H1 (cell line): ENCODE measurements around the gene ZSWIM6. TPM values are rescaled to one million over a fixed set of nuclear protein-coding genes. Genes with fewer than 3 reads are reported as not detected.

Experiments used
- ASH2L ChIP-seq: fragments of 200-600, 300-600 bp; sonication (generic); IDR thresholded peaks from one replicate; pipeline ENCODE4 v1.7.1; 2017; ENCODE audit warnings: low read length
- BCL11A ChIP-seq, 2 experiments: IDR thresholded peaks; one replicate each; pipeline ENCODE4 v1.6.1; 2011; ENCODE audit warnings: low read depth in 2 of 2, low read length in 2 of 2, mild to moderate bottlenecking in 2 of 2
- CHD2 ChIP-seq: IDR thresholded peaks from 2 replicates; pipeline ENCODE4 v1.6.1; 2012; ENCODE audit warnings: low read length, improper control_type of control experiment
- EP300 ChIP-seq, 2 experiments: IDR thresholded peaks; 1 replicate in 1 of 2; 2 replicates in 1 of 2; pipeline ENCODE4 v1.6.1; 2011 to 2012; ENCODE audit warnings: low read depth in 2 of 2, low read length in 2 of 2, mild to moderate bottlenecking in 2 of 2, borderline replicate concordance in 1 of 2, inconsistent platforms in 1 of 2, moderate library complexity in 1 of 2
- EZH2 ChIP-seq: fragments of 200-600 bp; sonication (generic); IDR thresholded peaks from 2 replicates; pipeline ENCODE4 v1.7.1; 2012; ENCODE audit warnings: low read depth, mild to moderate bottlenecking, moderate library complexity, low read length, inconsistent platforms; ENCODE audit not compliant: severe bottlenecking
- NRF1 ChIP-seq: IDR thresholded peaks from 2 replicates; pipeline ENCODE4 v1.6.1; 2011; ENCODE audit warnings: mild to moderate bottlenecking, low read depth, low read length, improper control_type of control experiment
- POU5F1 ChIP-seq: IDR thresholded peaks from 2 replicates; pipeline ENCODE4 v1.6.1; 2011; ENCODE audit warnings: low read depth, mild to moderate bottlenecking, low read length, moderate library complexity
- SP2 ChIP-seq: IDR thresholded peaks from 2 replicates; pipeline ENCODE4 v1.6.1; 2012; ENCODE audit warnings: mild to moderate bottlenecking, low read length, inconsistent platforms
- polyA plus RNA-seq, 7 experiments: library from polyadenylated mRNA; depleted of rRNA in 3 of 7; stranded (reverse) in 5 of 7; unstranded in 2 of 7; fragments of >200 nt in 5 of 7; fragments of 200-250 nt in 2 of 7; gene quantifications; 1 replicate in 5 of 7; 2 replicates in 1 of 7; 4 replicates in 1 of 7; pipeline versions ENCODE4 v1.2.1 to v1.2.3, GENCODE V29; 2011 to 2013; ENCODE audit warnings: missing spikeins in 2 of 7, mixed read lengths in 2 of 7
- total RNA-seq: library from RNA; stranded (reverse); fragmentation: NEBNext Ultra II Directional; extraction: Animal tissue kit (Norgen Biotek cat#: 25700); gene quantifications from 2 replicates; pipeline ENCODE4 v1.2.1, GENCODE V29; 2021
- TF ChIP-seq, protein P1 (sequence below): fragments of 300-600 bp; sonication (generic); IDR thresholded peaks from 2 replicates; pipeline ENCODE4 v1.7.1; 2012; ENCODE audit warnings: low read length, moderate library complexity, mild to moderate bottlenecking, inconsistent platforms; ENCODE audit not compliant: insufficient replicate concordance

ZSWIM6 gene
- total and polyA plus RNA-seq, 2 of the 8 experiments (the other 6 are each of a cell fraction or from before 2014, with no cell fraction given): 7.9 to 12.4 TPM

DNA sequence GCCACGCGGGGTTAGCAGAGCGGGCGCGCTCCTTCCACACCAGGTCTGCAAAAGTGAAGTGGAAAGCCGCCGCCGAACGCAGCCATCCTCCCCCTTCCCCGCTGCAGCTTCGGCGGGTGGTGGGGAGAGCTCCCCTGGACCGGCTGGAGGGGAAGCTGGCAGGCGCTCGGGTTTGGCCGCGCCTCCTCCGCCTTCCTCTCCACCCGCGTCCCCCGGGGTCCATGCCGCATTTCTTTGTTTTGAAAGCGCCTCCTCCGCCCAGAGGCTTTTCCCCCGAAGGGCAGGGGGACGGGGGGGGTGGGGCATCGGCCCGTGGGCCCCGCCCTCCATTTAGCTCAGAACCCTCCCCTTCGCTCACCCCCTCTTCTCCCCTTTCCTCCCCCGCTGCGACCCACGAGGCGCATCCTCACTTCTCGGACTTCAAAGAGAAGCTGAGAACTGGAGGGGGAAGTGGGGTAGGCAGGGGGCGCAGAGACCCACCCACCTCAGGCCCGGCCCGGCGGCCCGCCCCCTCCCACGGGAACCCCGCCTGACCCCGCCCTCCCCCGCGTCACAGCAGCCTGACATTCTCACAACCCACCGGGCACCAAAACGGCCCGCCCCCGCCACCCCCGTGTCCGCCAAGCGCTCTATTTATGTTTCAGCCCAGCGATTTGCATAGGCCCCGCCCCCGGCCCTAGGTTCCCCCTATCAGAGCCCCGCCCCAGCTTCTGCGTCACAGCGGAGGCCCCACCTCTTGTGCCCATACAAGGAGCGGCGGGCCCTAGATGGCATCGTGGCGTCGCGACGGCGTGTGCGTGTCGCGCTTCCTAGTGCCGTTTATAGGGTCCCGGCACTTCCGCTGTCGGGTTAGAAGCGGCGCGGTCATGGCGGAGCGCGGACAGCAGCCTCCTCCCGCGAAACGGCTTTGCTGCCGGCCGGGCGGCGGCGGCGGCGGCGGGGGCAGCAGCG lies at the start of gene ZSWIM6 (continued):
- TF ChIP-seq EP300 (IDR thresholded peaks at IDR 0.05; ENCODE audit: borderline replicate concordance in 1 of 2, low read depth in 2 of 2, low read length in 2 of 2) (0 out of 3 replicates have a peak, but pooled peaks of 1 of the 2 experiments have one; percentile 12), SP2 (no peak), BCL11A (IDR thresholded peaks at IDR 0.05; ENCODE audit: low read depth in 2 of 2, low read length in 2 of 2) (no peak), NRF1 (no peak; the same call in 1 of the 2 replicates), POU5F1 (no peak), CHD2 (no peak; the same call in 1 of the 2 replicates), EZH2 (no peak), ASH2L (no peak)
- TF ChIP-seq, protein P1, sequence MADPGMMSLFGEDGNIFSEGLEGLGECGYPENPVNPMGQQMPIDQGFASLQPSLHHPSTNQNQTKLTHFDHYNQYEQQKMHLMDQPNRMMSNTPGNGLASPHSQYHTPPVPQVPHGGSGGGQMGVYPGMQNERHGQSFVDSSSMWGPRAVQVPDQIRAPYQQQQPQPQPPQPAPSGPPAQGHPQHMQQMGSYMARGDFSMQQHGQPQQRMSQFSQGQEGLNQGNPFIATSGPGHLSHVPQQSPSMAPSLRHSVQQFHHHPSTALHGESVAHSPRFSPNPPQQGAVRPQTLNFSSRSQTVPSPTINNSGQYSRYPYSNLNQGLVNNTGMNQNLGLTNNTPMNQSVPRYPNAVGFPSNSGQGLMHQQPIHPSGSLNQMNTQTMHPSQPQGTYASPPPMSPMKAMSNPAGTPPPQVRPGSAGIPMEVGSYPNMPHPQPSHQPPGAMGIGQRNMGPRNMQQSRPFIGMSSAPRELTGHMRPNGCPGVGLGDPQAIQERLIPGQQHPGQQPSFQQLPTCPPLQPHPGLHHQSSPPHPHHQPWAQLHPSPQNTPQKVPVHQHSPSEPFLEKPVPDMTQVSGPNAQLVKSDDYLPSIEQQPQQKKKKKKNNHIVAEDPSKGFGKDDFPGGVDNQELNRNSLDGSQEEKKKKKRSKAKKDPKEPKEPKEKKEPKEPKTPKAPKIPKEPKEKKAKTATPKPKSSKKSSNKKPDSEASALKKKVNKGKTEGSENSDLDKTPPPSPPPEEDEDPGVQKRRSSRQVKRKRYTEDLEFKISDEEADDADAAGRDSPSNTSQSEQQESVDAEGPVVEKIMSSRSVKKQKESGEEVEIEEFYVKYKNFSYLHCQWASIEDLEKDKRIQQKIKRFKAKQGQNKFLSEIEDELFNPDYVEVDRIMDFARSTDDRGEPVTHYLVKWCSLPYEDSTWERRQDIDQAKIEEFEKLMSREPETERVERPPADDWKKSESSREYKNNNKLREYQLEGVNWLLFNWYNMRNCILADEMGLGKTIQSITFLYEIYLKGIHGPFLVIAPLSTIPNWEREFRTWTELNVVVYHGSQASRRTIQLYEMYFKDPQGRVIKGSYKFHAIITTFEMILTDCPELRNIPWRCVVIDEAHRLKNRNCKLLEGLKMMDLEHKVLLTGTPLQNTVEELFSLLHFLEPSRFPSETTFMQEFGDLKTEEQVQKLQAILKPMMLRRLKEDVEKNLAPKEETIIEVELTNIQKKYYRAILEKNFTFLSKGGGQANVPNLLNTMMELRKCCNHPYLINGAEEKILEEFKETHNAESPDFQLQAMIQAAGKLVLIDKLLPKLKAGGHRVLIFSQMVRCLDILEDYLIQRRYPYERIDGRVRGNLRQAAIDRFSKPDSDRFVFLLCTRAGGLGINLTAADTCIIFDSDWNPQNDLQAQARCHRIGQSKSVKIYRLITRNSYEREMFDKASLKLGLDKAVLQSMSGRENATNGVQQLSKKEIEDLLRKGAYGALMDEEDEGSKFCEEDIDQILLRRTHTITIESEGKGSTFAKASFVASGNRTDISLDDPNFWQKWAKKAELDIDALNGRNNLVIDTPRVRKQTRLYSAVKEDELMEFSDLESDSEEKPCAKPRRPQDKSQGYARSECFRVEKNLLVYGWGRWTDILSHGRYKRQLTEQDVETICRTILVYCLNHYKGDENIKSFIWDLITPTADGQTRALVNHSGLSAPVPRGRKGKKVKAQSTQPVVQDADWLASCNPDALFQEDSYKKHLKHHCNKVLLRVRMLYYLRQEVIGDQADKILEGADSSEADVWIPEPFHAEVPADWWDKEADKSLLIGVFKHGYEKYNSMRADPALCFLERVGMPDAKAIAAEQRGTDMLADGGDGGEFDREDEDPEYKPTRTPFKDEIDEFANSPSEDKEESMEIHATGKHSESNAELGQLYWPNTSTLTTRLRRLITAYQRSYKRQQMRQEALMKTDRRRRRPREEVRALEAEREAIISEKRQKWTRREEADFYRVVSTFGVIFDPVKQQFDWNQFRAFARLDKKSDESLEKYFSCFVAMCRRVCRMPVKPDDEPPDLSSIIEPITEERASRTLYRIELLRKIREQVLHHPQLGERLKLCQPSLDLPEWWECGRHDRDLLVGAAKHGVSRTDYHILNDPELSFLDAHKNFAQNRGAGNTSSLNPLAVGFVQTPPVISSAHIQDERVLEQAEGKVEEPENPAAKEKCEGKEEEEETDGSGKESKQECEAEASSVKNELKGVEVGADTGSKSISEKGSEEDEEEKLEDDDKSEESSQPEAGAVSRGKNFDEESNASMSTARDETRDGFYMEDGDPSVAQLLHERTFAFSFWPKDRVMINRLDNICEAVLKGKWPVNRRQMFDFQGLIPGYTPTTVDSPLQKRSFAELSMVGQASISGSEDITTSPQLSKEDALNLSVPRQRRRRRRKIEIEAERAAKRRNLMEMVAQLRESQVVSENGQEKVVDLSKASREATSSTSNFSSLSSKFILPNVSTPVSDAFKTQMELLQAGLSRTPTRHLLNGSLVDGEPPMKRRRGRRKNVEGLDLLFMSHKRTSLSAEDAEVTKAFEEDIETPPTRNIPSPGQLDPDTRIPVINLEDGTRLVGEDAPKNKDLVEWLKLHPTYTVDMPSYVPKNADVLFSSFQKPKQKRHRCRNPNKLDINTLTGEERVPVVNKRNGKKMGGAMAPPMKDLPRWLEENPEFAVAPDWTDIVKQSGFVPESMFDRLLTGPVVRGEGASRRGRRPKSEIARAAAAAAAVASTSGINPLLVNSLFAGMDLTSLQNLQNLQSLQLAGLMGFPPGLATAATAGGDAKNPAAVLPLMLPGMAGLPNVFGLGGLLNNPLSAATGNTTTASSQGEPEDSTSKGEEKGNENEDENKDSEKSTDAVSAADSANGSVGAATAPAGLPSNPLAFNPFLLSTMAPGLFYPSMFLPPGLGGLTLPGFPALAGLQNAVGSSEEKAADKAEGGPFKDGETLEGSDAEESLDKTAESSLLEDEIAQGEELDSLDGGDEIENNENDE: no peak
